Breast epithelium (tissue), 3 donors: Measurements from ENCODE around the gene MYDGF.

Experiments used
- CTCF ChIP-seq, 3 donors: fragments of 450-650 bp; IDR thresholded peaks; one replicate each; pipeline ENCODE4 v1.5.1; 2016 to 2017; ENCODE audit warnings: antibody characterized with exemption in 3 of 3, mild to moderate bottlenecking in 3 of 3, moderate library complexity in 3 of 3
- POLR2A ChIP-seq: fragments of 450-650 bp; IDR thresholded peaks from one replicate; pipeline ENCODE4 v1.6.1; 2016; ENCODE audit warnings: antibody characterized with exemption, mild to moderate bottlenecking, moderate library complexity
- POLR2AphosphoS5 ChIP-seq, 3 donors: sonication (generic); formaldehyde crosslinking; IDR thresholded peaks; one replicate each; pipeline ENCODE4 v1.6.1; 2017; ENCODE audit warnings: antibody characterized with exemption in 3 of 3

GRCh38 chr19:4705413-4706131 is 35.4 kb upstream of the MYDGF start:
- no peak for TF ChIP-seq CTCF (IDR thresholded peaks at IDR 0.05)
- TF ChIP-seq POLR2A, result no peak
- TF ChIP-seq POLR2AphosphoS5 (IDR thresholded peaks at IDR 0.05), result no peak
